GM06990 (cell line): Measurements from ENCODE around the gene CYP17A1.

ENCODE experiments used
- DNase-seq: peaks from one replicate; pipeline ENCODE4 v3.0.0-alpha.2; 2011; ENCODE audit not compliant: insufficient read length; ENCODE audit errors: extremely low read depth
- H3K27me3 ChIP-seq: replicated peaks from 2 replicates; pipeline ENCODE4 v1.6.0; 2011; ENCODE audit warnings: low read length; ENCODE audit not compliant: control insufficient read depth, insufficient read depth
- H3K36me3 ChIP-seq: 2 replicates; pipeline ENCODE4 v1.5.1; 2011; ENCODE audit warnings: low read length; ENCODE audit not compliant: control insufficient read depth, insufficient read depth
- H3K4me3 ChIP-seq: replicated peaks from 2 replicates; pipeline ENCODE4 v1.5.1; 2011; ENCODE audit warnings: low read depth, mild to moderate bottlenecking, control low read depth, low read length
- CTCF ChIP-seq: IDR thresholded peaks from 2 replicates; pipeline ENCODE4 v1.5.1; 2011; ENCODE audit warnings: low read length, control low read depth, mild to moderate bottlenecking, inconsistent platforms; ENCODE audit not compliant: insufficient read depth, poor library complexity, severe bottlenecking

The CYP17A1 gene

GRCh38 chr10:102837230-102837721 is at the start of gene CYP17A1:
TSS of gene CYP17A1 (minus strand) at chr10:102837413. CDS start at chr10:102837361, 52 bp downstream.
- DNase-seq, result no peak
- H3K36me3 ChIP-seq, result no peaks in the 10 kb centered on the region
- no peak for TF ChIP-seq CTCF
- no peak within 1 kb of the TSS for H3K4me3 ChIP-seq
- H3K27me3 ChIP-seq, result peaks cover 2% of the 10 kb centered on the region; the same call in 1 of the 2 replicates

- H3K4me3 ChIP-seq, result no peak overlapping the region
- DNase-seq, result no peak
- H3K27me3 ChIP-seq, result no peaks in the 10 kb centered on the region
- TF ChIP-seq CTCF, result no peak
- no peaks in the 10 kb centered on the region for H3K36me3 ChIP-seq
These were observed 43.0 kb upstream of the CYP17A1 start for GRCh38 chr10:102880256-102880655.

GRCh38 chr10:102878629-102879028 is 41.4 kb upstream of the CYP17A1 start:
- Histone ChIP-seq H3K27me3 (no peaks in the 10 kb centered on the region), H3K36me3 (no peaks in the 10 kb centered on the region), H3K4me3 (no peak overlapping the region)
- no peak for DNase-seq
- no peak for TF ChIP-seq CTCF

GRCh38 chr10:102876747-102877153 is 39.5 kb upstream of the CYP17A1 start:
- no peaks in the 10 kb centered on the region for H3K27me3 ChIP-seq
- H3K4me3 ChIP-seq, result no peak overlapping the region
- no peaks in the 10 kb centered on the region for H3K36me3 ChIP-seq
- TF ChIP-seq CTCF, result no peak
- no peak for DNase-seq

- Histone ChIP-seq H3K27me3 (no peaks in the 10 kb centered on the region), H3K36me3 (no peaks in the 10 kb centered on the region), H3K4me3 (no peak overlapping the region)
- DNase-seq, result no peak
- TF ChIP-seq CTCF, result no peak
These were observed 35.0 kb upstream of the CYP17A1 start for GRCh38 chr10:102872163-102872562.

GRCh38 chr10:102870221-102870620 is 33.0 kb upstream of the CYP17A1 start:
- no peak for DNase-seq

More at GRCh38 chr10:102870221-102870620, 33.0 kb upstream of the CYP17A1 start:
- no peak overlapping the region for H3K4me3 ChIP-seq
- TF ChIP-seq CTCF, result no peak
- H3K27me3 ChIP-seq, result no peaks in the 10 kb centered on the region
- H3K36me3 ChIP-seq, result no peaks in the 10 kb centered on the region
